Activated CD4-positive, alpha-beta T cell treated with anti-CD3 and anti-CD28 coated beads for 24 hours (primary cell): ENCODE results near the gene SLC39A2.
"Not testable (repeated sequence)": the region's sequence is repeated elsewhere in the genome, so short reads cannot be mapped to it uniquely, and the experiment has no call there.

Experiments
- DNase-seq, 2 donors: peaks; one replicate each; pipeline ENCODE4 v3.0.0-alpha.2; 2020; ENCODE audit warnings: low read depth in 2 of 2

The SLC39A2 gene, protein sequence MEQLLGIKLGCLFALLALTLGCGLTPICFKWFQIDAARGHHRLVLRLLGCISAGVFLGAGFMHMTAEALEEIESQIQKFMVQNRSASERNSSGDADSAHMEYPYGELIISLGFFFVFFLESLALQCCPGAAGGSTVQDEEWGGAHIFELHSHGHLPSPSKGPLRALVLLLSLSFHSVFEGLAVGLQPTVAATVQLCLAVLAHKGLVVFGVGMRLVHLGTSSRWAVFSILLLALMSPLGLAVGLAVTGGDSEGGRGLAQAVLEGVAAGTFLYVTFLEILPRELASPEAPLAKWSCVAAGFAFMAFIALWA

DNA sequence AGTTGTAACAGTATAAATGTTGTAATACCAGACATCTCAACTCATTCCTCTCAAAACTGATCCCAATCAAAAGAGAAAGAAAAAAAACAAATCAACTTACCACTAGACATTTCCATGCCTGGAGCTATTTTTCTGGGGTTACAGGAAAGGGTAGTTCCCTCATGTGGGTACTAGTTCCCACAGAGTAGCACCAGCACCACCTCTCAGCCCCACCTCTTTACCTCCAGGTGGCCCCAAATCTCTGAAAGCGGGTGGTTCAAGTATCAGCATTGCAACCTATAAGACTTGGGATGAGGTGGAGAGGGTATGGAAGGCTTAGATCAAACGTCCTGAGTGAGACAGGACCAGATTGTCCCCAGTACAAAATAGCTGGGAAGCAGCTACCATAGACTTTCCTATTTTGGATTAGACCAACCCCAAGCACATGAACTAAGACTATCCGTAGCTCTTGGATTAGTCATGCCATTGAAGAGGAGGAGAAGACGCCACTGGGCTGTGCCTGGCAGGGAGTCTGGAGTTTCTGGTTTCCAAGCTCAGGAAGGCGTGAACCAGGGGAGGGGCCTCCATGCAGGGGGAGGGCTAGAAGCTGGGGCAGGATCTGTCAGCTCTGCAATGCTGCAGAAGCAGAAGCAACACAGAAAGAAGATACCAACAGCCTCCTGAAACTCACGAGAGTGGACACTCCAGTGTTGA is at the start of gene SLC39A2:
TSS of gene SLC39A2 (plus strand) at position 620 of the 693 bp plus-strand sequence. CDS start 154 bp downstream, outside the sequence.
- DNase-seq = no peak

DNA sequence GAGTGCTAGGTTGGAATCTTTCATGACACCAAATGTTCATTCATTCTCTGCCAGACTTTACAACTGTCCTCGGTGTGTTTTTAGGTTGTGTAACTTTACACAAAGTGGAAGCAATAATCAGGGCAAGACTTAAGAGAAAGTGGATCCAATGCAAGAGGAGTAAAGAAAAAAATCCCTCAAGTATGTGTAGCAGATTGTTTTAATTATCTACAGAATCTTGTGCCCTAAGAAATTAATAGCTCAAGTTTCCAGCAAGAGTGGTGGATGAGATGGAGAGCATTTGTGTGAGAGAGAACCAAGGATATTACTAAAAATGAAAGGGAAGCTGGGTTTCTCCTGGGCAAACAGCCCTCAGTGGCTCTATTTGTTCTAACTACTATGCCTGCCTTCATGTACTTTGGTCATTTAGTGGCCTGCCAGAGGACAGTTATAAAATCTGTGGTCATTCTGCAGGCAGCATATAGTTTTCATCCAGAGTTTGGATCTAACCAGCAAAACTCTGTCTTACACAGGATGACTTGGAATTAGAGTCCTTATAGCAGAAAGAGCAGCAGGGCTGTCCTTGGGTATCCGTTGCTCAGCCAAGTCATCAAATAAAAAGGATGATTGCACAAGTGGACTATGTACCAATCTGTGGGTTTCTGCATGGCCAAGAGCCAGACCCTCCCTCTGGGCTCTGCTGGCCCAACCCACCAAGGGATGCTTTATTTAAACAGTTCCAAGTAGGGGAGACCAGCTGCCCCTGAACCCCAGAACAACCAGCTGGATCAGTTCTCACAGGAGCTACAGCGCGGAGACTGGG is 44.2 kb upstream of the SLC39A2 start, which contains the start of gene RNASE2:
TSS of gene RNASE2 (plus strand) at position 752 of the 802 bp plus-strand sequence. CDS start 285 bp downstream, outside the sequence.
- not testable (repeated sequence) for DNase-seq

DNA sequence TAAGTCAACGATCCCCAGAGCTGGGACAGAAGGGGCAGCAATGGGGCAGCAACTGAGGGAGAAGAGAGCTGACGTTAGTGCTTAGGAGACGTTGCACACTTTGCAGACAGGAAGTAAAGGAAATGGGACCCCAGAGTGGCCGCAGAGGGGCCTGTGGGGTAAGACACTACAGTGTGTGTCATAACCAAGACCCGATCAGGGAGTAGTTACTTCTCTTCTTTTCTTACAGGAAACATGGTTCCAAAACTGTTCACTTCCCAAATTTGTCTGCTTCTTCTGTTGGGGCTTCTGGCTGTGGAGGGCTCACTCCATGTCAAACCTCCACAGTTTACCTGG is 43.6 kb upstream of the SLC39A2 start:
- DNase-seq = not testable (repeated sequence)

DNA sequence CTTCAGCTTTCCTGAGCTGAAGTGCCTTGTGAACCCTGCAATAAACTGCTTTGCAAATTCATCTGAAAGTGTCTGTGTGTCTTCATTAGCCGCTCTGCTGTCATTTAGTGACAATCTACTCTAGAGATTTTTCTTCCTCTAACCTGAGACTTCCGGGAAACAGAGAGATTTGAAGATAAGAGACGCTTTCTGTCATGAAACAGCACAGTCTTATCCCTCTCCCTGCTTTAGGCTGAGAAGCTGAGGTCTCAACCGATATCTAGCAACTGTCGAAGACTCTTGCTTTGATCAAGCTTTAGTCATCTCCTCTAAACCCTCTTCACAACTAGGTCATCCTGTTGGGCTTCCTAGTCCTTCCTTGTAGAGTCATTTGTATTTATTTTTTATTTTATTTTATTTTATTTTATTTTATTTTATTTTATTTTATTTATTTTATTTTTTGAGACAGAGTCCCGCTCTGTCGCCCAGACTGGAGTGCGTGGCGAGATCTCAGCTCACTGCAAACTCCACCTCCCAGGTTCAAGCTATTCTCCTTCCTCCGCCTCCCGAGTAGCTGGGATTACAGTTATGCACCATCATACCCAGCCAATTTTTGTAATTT is 42.6 kb upstream of the SLC39A2 start:
- no peak for DNase-seq

DNA sequence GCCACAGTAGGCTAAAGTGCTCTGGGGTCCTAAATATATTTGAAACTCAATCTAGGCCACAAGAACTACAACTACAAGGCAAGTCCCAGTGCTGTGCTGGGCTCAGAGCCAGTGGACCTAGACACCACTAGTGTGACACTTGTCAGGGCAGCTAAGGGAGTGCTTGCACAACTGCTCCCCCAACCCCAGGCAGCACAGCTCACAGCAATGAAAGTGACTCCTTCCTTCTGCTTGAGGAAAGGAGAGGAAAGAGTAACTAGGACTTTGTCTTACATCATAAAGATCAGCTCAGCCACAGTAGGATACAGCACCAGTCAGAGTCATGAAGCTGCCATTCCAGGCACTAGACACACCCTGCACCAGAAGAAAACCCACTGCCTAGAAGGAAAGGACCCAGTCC is 40.1 kb upstream of the SLC39A2 start:
- DNase-seq = not testable (repeated sequence)

DNA sequence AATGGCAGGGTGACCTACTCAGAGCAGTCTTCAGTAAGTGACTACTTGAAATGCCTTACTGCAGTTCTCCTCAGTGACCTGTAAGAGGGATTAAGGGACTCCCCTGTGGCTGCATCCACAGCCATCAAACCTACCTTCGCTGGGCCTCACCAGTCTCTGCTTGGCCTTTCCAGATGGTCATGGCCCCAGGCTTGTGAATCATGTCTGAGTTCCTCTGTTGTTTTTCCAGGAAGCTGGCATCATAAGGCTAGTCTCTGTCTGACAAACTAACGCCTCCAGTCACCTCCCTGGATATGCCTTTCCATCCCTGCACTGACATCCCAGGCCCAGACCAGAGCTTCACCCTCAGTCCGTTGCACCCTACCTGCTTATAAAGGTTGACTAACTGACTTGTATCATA is 29.8 kb upstream of the SLC39A2 start:
- no peak for DNase-seq

DNA sequence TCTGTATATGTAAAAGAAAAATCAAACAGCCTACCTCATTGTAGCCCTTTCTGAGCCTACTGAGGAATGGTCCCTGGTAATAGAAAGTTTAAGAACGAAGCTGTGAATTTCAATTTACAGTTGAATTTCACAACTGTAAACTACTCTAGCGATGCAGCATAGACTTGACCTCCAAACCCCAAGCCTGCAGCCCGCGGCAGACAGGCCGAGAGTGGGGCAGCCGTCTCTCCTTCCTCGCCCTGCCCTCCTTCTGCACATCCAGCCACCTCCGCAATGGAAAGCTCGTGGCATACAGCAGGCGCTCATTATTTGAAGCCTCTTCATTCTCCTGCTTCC is 28.5 kb upstream of the SLC39A2 start:
- DNase-seq = no peak

DNA sequence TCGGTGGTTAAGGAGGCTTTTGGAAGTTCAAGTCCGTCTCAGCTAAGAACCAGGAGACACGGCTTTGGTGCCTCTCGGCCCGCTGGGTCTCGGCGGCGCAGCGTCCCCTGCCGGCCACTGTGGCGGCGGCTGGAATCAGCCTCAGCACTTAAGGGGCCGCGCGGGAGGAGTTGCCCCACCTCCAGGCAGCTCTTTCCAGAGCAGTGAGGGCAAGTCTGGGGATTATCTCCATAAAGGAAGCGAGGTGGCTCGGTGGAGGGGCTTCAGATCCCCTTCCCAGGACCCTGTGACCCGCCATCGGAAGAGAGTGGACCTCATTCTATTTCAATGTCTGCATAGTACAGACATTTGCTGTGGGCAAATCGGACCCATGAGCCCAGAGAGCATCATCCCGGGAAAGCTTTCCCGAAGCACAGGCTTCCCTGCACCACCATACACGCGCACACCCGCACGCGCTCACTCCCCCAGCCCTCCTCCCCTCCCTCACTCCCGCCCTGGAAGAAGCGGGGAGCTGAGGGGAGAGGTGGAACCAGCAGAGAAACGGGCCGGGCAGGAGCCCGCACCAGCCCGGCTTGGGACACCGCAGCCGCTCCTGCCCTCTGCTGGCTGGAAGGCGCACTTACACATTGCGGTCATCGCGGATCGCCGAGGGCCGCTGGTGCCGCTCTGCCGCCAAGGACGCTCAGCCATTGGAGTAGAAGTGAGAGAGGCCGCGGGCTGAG is 27.9 kb upstream of the SLC39A2 start:
- peak; percentile 65 to 73 for DNase-seq

DNA sequence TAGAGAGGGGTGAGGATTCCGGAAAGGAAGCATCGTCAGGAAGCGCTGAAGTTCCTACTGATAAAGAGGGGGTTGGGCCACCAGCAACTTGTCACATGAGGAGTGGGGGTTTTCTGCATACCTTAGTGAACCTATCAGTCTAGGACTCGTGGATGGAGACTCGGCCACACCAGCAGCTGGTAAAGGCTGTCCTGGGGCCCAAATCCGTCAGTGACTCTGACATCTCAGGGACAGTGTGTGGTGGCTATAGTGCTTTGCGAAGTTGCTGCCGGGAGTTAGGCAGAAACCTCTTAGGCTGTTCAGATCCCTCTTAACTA is 27.4 kb upstream of the SLC39A2 start:
- DNase-seq = no peak

DNA sequence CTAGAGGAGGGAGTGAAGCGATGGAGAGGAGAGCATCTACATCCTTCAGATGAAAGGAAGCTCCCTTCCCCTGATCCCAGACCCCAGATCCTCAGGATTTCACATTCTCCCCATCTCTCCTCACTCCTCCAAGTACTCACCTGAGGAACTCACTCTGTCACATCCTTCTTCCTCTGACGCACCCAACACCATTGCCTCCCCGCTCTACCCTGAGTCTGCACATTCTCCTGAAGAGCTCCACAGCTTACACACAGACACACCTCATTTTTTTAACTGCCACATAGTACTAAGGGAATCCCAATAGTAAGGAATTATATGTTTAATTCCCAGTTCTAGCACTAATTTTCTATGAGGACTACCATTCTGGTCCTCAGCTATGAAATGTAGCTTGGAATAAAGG is 25.6 kb upstream of the SLC39A2 start:
- no peak for DNase-seq

DNA sequence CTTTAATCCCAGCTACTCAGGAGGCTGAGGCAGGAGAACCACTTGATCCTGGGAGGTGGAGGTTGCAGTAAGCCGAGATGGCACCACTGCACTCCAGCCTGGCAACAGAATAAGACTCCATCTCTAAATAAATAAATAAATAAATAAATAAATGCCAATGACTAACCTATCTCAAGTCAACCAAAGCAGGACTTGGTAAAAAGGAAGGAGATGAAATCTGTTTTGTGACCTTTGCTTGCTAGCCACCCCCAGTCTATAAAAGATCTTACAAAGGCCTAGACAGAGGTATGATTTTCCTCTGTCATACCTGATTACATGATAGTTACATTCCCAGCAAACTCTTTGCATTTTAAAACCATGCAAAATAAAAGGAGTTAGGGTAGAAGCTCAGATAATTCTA is 22.8 kb upstream of the SLC39A2 start:
- DNase-seq = no peak

DNA sequence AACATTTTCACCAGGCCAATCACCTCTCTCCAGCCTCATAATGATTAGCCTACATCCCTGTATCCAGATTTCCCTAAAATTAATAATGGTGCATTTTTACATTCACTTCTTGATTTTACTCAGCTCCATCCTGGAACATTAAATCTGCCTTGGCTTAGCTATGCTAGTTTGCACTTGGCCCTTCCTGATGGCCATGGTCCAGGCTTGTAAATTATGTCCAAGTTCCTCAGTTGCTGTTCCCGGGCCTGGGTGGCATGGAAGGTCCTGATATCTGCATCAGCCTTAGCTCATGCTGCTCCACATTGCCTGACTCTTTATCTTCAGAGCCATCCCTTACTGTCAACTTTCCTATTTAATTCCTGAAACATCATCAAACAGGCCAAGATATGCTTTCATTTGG is 20.4 kb upstream of the SLC39A2 start:
- no peak for DNase-seq

DNA sequence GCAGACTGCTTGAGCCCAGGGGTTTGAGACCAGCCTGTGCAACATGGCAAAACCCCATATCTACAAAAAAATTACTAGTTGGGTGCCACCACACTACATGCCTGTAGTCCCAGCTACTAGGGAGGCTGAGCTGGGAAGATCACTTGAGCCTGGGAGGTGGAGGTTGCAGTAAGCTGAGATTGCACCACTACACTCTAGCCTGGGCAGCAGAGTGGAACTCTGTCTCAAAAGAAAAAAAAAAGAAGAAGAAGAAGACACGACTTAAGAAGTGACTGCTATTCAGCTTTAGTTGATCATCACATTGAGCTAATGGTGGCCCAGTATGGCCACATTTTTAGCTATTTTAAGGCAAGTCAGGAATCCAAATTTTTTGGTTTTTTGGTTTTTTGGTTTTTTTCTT is 18.2 kb upstream of the SLC39A2 start:
- no peak for DNase-seq

DNA sequence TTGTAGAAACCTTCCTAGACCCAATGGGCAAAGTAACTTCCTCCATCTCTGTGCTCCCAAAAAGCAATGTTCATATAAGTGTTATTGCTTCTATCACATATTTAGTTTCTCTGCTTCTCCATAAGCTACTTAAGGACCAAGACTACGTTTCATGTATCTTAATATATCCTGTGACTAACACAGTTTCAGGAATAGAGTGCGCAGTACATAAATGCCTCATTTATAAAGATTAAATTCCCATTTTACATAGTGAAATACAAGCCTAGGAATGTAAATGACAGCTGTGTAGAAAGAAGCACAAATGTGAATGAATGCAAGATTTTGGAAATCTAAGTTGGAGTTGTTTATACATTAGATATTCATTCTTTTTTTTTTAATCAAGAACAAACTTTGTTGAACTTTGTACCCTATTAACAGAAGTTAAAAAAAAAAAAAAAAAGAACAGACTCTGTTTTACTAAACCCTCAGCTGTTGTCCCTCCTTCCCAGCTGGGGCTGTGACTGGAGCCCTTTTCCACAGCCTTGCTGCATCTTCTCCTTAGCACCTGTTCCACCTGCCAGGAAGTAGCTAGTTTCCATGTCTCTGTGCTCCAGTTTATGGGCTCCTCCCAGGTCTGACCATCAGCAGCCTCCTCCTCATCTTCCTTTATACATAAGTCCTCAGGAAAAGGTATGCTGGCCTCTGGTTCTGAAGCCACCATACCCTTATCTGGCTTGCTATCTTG is 16.3 kb upstream of the SLC39A2 start:
- DNase-seq = no peak

DNA sequence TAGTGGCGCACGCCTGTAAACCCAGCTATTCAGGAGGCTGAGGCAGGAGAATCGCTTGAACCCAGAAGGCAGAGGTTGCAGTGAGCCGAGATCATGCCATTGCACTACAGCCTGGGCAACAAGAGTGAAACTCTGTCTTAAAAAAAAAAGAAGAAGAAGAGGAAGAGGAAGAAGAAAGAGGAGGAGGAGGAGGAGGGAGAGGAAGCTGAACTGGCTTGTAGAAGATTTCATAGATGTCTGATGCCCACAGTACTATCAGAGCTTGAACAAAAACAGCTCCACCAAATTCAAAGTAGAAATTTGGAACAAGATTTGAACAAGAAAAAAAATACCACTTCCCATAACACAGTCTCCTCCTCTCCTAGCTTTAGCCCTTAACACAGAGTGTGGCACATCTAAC is 13.4 kb upstream of the SLC39A2 start:
- DNase-seq = not testable (repeated sequence)

DNA sequence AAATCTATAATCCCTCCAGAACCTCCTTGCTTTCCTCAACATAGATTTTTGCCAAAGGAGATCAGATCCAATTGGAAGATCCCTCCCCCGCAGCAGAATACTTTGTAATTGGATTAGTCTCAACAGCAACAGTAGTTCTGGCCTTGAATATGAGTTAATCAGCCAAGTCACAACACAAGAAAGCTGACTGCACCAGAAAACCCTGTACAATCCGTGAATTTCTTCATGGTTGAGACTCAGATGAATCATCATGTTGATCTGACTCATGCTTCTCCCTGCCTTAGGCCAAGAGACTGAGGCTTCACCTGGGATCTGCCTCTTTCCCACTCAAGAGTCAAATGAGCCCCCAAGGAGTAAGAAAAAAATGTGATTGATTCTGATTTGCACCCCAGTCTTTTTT is 12.3 kb upstream of the SLC39A2 start:
- DNase-seq = no peak

DNA sequence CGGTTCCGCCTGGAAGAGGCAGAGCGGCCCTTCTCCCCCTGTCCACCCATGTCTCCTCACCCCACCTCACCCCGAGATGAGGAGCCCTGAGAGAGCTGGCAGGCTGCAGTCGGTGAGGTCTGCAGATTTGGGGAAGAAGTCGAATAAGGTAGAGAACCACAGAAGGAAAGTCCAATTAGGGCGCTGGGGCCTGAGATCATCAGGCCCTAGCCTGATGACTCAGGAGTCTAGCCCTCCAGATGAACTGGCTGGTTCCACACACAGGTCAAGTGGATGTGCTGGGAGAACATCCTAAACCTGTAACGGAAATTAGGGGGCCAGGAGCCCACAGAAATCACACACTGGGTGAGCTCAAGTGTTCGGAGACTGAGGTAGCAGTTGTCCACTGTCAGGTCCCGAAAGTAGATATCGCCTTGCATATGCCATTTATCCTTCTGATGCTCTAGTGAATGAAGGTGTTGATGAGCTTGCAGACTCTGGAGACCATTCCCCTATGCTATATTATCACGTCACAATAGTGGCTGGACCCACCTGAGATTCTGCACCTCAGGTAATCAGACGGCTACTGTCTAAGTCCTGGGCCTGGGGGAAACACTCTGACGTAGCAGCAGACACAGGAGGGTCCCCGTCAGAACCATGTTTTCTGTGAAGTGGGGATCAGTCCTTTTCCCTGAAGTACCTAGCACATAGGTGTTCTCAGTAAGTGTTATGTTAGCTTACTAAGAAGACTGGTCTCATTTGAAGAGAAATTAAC is 10.2 kb upstream of the SLC39A2 start:
- DNase-seq = no peak

DNA sequence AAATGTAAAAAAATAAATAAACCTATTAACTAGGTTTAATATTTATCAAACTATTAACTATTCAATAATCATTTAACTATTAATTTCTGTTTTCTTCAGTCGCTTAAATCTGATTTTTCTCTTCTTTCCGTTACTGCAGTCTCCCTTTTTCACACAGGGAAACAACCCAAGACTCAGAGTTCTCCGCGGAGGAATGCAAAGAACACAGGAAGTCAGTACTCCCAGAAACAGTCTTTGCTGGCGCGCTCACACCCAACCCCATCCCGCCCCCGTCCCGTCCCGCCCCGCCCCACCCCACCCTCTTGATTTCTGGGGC is 9.7 kb upstream of the SLC39A2 start:
- DNase-seq = no peak

DNA sequence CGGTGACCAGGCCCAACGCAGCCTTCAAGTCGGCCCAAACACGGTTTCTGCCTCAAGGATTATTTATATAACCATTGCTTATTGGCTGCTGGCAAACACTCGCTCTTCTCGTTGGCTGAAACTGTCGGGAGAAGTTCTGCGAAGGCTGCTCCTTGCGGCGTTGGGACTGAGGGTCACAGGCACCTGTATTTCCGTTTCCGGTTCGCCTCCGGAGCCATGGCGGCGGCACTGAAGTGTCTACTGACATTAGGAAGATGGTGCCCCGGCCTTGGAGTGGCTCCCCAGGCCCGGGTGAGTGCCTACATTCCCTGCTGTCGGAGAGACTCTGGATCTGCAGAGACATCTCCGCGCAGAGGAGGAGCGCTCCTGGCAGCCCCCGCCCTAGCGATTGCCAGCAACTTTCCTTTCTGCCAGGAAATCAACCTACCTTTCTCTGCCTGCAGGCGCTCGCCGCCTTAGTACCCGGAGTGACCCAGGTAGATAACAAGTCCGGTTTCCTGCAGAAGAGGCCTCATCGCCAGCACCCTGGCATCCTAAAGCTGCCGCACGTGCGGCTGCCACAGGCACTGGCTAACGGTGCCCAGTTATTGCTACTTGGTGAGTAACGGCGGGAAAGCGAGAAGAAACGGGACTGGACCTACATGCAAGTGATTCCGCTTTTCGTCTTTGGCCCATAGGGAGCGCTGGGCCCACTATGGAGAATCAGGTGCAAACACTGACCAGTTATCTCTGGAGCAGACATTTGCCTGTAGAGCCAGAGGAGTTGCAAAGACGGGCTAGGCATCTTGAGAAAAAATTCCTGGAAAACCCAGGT is 9.1 kb upstream of the SLC39A2 start, which contains the start of gene METTL17:
TSS of gene METTL17 (plus strand) at position 194 of the 814 bp plus-strand sequence. CDS start at position 217, 23 bp downstream.
- DNase-seq = peak; percentile 74 to 76

DNA sequence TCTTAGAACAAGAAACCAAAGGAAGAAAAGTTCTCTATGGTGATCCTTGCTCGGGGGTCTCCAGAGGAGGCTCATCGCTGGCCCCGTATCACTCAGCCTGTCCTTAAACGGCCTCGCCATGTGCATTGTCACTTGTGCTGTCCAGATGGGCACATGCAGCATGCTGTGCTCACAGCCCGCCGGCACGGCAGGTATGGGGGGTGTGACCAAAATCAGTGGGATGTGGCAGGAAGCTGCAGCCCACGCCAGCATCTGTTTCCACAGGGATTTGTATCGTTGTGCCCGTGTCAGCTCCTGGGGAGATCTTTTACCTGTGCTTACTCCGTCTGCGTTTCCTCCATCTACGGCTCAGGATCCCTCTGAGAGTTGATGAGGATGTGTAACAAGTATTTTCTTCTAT is 2.6 kb upstream of the SLC39A2 start:
- no peak for DNase-seq
